Measurements from ENCODE around the gene S100A4. TPM values are rescaled to one million over a fixed set of nuclear protein-coding genes. Genes with fewer than 3 reads are reported as not detected.

S100A4 gene
- total RNA-seq, 2 experiments from 2014 or later = 628 to 665 TPM

GRCh38 chr1:153539395-153540093, 6.1 kb downstream of the S100A4 start:
- H3K27ac Mint-ChIP-seq = peak overlapping the region; percentile 92
- ChIA-PET CTCF (interaction anchor here (1.3 to 2.7 kb wide), 7 partner anchors 7 to 33 kb away, joined by 3 to 28 read pairs (median 8); no protein-coding TSS in a partner anchor), POLR2A (interaction anchor here (0.9 to 2.8 kb wide), 4 partner anchors 7 to 428 kb away, joined by 5 to 12 read pairs (median 8); partner anchors contain the start of genes CHTOP, CREB3L4 and S100A2)
- DNase-seq (no peak), ATAC-seq (no peak)
- H3K9me3 Mint-ChIP-seq (ENCODE audit: insufficient read depth) = no peaks in the 10 kb centered on the region
- peaks cover 85% of the 10 kb centered on the region for H3K4me1 Mint-ChIP-seq (ENCODE audit: low read depth)
- H3K4me3 Mint-ChIP-seq = no peak overlapping the region
- H3K27me3 Mint-ChIP-seq (ENCODE audit: low read depth) = no peaks in the 10 kb centered on the region
- H3K36me3 Mint-ChIP-seq (ENCODE audit: low read depth) = peaks cover 51% of the 10 kb centered on the region

DNA sequence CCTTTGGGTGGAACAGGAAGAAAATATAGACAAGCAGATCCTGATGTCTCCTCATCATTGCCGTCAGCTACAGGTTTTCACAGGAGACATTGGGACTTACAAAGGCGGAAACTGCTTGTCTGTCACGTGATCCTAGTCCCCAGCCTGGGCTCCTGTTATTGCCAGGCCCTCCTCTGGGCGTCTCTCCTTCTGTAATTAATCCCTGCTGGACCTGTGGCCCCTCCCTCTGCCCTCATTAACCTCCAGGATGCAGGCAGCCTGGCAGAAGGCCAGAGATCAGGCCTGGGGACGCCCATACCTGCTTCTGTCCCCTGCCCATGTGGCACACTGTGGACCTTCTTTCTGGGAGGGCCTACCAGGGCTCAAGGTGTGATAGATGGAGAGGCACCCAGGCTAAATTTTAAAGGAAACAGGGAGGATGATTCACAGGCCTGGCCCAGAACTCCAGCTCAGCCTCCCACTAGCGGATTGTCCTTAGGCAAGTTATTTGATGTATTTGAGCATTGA, 7.2 kb downstream of the S100A4 start:
- H3K27ac Mint-ChIP-seq = peak overlapping the region; percentile 99
- ChIA-PET POLR2A (no interaction called here), CTCF (interaction anchor here (8.3 kb wide), 1 partner anchor 32 kb away, joined by 245 read pairs; no protein-coding TSS in a partner anchor)
- peaks cover 50% of the 10 kb centered on the region for H3K36me3 Mint-ChIP-seq (ENCODE audit: low read depth)
- H3K4me3 Mint-ChIP-seq = no peak overlapping the region
- ATAC-seq = no peak
- no peak for DNase-seq
- H3K9me3 Mint-ChIP-seq (ENCODE audit: insufficient read depth) = no peaks in the 10 kb centered on the region
- peaks cover 85% of the 10 kb centered on the region for H3K4me1 Mint-ChIP-seq (ENCODE audit: low read depth)
- no peaks in the 10 kb centered on the region for H3K27me3 Mint-ChIP-seq (ENCODE audit: low read depth)

DNA sequence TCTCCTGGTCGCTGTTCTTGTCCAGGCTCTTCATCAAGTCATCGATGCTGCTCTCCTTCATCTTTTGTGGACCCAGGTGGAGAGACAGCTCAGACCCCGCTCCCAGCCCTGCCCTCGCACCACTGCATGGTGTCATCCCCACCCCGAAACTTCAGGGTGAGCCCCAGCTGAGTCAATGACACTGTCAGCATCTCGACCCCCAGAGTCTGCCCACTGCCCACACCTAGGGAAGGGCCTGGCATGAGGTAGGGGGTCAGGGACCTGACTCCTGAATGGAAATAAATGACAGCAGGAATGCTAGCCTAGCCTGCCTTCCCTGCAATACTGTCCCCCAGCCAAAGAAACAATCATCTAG, 8.3 kb downstream of the S100A4 start:
- H3K4me3 Mint-ChIP-seq = no peak overlapping the region
- no peaks in the 10 kb centered on the region for H3K9me3 Mint-ChIP-seq (ENCODE audit: insufficient read depth)
- peak overlapping the region; percentile 99 for H3K27ac Mint-ChIP-seq
- peaks cover 45% of the 10 kb centered on the region for H3K36me3 Mint-ChIP-seq (ENCODE audit: low read depth)
- ATAC-seq (no peak), DNase-seq (no peak)
- peaks cover 85% of the 10 kb centered on the region for H3K4me1 Mint-ChIP-seq (ENCODE audit: low read depth)
- ChIA-PET CTCF (interaction anchor here (7.1 to 8.3 kb wide), 2 partner anchors 12 to 34 kb away, joined by 185 to 245 read pairs; partner anchors contain the start of genes S100A3 and S100A4), POLR2A (no interaction called here)
- no peaks in the 10 kb centered on the region for H3K27me3 Mint-ChIP-seq (ENCODE audit: low read depth)

GRCh38 chr1:153536671-153537375, 8.8 kb downstream of the S100A4 start:
- Mint-ChIP-seq H3K27ac (peak overlapping the region; percentile 99), H3K36me3 (ENCODE audit: low read depth) (peaks cover 45% of the 10 kb centered on the region), H3K27me3 (ENCODE audit: low read depth) (no peaks in the 10 kb centered on the region), H3K4me1 (ENCODE audit: low read depth) (peaks cover 83% of the 10 kb centered on the region), H3K4me3 (peak overlapping the region; percentile 98), H3K9me3 (ENCODE audit: insufficient read depth) (no peaks in the 10 kb centered on the region)
- no peak for ATAC-seq
- DNase-seq = no peak
- ChIA-PET CTCF (interaction anchor here (1.4 to 8.3 kb wide), 4 partner anchors 12 to 450 kb away, joined by 3 to 245 read pairs (median 118); partner anchors contain the start of genes RAB13, S100A14, S100A3 and S100A4), POLR2A (interaction anchor here (0.6 to 4.2 kb wide), 2 partner anchors 8 to 32 kb away, joined by 3 to 89 read pairs; partner anchors contain the start of gene S100A4)

- Mint-ChIP-seq H3K36me3 (ENCODE audit: low read depth) (peaks cover 41% of the 10 kb centered on the region), H3K27ac (peak overlapping the region; percentile 99), H3K4me1 (ENCODE audit: low read depth) (peaks cover 83% of the 10 kb centered on the region), H3K4me3 (peak overlapping the region; percentile 98), H3K27me3 (ENCODE audit: low read depth) (no peaks in the 10 kb centered on the region), H3K9me3 (ENCODE audit: insufficient read depth) (no peaks in the 10 kb centered on the region)
- ChIA-PET CTCF (interaction anchor here (0.9 to 8.3 kb wide), 8 partner anchors 13 to 450 kb away, joined by 3 to 245 read pairs (median 34); partner anchors contain the start of genes RAB13, S100A14, S100A2 and S100A3), POLR2A (interaction anchor here (0.6 to 4.2 kb wide), 16 partner anchors 9 to 621 kb away, joined by 3 to 89 read pairs (median 4); partner anchors contain the start of genes CHTOP, RPS27, S100A2 and S100A4)
- ATAC-seq (peak; percentile 78), DNase-seq (peak; percentile 92)
Measured at GRCh38 chr1:153536012-153536670, 9.5 kb downstream of the S100A4 start.

DNA sequence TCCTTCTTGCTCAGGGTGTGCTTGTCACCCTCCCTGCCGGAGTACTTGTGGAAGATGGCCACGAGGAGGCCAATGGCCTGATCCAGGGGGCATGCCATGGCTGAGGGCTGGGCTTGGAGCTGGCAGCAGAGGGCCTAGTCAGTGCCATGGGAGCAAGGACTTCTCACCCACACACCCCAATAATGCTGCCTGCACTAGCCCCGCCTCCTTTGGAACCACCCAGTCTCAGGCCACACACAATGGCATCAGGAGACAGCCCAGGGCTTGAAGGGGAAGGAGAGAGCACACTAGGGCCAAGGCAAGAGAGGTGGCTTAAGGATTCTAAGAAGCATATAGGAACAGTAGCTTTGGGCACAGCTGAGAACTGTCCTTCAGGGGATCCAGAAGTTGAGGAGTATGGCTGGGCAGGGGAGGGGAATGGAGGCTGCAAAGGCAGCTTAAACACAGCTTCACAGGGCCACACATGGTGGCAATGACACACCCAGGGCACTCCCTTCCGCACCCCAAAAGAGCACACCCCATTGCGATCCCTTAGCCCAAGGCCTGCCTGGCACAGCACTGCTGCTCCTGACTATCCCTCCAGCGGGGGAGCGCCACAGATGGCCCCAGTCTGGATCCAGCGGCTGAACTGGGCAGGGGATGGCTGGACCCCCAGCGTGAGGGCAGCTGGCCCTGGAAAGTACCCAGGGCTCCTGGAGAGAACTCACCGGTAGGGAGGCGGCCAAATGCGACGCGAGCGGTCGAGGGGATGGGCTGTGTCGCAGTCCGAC, 10.2 kb downstream of the S100A4 start, which contains the start of gene S100A6:
S100A6 (minus strand) TSS at position 750 of the 770 bp plus-strand sequence; CDS start at position 98, 652 bp downstream.
- peaks cover 39% of the 10 kb centered on the region for H3K36me3 Mint-ChIP-seq (ENCODE audit: low read depth)
- peaks cover 80% of the 10 kb centered on the region for H3K4me1 Mint-ChIP-seq (ENCODE audit: low read depth)
- peak; percentile 52 for ATAC-seq
- H3K27me3 Mint-ChIP-seq (ENCODE audit: low read depth) = no peaks in the 10 kb centered on the region
- H3K9me3 Mint-ChIP-seq (ENCODE audit: insufficient read depth) = no peaks in the 10 kb centered on the region
- DNase-seq = peak; percentile 64
- H3K4me3 Mint-ChIP-seq = peak within 1 kb of the TSS; percentile 98
- ChIA-PET CTCF (interaction anchor here (0.9 to 8.3 kb wide), 11 partner anchors 14 to 451 kb away, joined by 3 to 245 read pairs (median 5); partner anchors contain the start of genes RAB13, S100A14, S100A2 and S100A3), POLR2A (interaction anchor here (0.6 to 4.2 kb wide), 21 partner anchors 9 to 622 kb away, joined by 3 to 89 read pairs (median 4); partner anchors contain the start of genes CHTOP, RPS27, S100A2 and S100A4)
- H3K27ac Mint-ChIP-seq = peak within 1 kb of the TSS; percentile 99

DNA sequence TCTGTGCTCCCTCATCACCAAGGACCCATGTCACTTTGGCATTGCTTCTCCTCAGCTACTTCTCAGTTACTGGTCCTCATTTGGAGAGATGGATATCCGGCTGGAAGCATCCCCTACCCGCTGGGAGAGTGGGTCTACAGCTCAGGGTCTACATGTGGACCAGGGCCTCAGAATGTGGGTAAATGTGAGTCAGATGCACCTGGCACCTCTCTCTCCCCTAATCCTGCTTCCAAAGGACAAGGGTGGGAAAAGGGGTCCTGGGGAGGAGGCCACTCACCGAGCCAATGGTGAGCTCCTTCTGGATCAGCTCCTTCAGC, 10.7 kb downstream of the S100A4 start:
- Mint-ChIP-seq H3K27ac (peak overlapping the region; percentile 99), H3K4me1 (ENCODE audit: low read depth) (peaks cover 74% of the 10 kb centered on the region), H3K9me3 (ENCODE audit: insufficient read depth) (no peaks in the 10 kb centered on the region), H3K36me3 (ENCODE audit: low read depth) (peaks cover 36% of the 10 kb centered on the region), H3K27me3 (ENCODE audit: low read depth) (no peaks in the 10 kb centered on the region), H3K4me3 (peak overlapping the region; percentile 98)
- DNase-seq (no peak), ATAC-seq (no peak)
- CTCF ChIA-PET = interaction anchor here (0.9 to 8.3 kb wide), 10 partner anchors 14 to 452 kb away, joined by 3 to 245 read pairs (median 10); partner anchors contain the start of genes S100A14, S100A2, S100A3 and S100A4
- POLR2A ChIA-PET = interaction anchor here (0.8 to 4.2 kb wide), 13 partner anchors 10 to 456 kb away, joined by 3 to 89 read pairs (median 4); partner anchors contain the start of genes RPS27, S100A2 and S100A4

DNA sequence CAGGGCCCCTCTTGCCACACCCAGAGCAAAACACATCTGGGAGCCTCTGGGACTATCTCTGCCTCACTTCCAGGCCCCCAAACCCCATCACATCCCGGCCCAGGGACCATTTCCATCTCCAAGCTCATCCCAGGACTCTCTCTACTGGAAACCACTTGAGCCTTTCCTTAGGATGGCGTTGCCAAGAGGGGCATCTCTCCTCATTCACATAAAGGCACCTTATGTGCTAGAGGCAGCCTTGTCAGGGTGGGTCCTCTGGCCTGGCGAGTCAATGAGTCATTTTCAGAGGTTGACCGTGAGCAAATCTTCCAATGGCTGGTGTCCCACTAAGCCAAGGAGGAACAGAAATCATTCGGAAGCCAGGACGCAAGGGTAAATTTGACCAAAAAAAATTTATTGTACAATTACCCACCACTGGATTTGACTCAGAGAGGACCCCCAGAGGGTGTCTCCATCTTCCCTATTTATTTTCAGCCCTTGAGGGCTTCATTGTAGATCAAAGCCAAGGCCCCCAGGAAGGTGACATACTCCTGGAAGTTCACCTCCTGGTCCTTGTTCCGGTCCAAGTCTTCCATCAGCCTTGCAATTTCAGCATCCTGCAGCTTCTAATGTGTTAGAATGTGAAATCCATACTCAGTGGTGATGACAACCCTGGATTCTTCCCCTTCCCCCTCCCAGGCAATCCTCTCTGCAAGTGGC, 11.2 kb downstream of the S100A4 start:
- POLR2A ChIA-PET = interaction anchor here (0.9 to 4.2 kb wide), 8 partner anchors 11 to 1771 kb away, joined by 3 to 89 read pairs (median 4); partner anchors contain the start of genes RPS27, S100A2 and S100A4
- peaks cover 34% of the 10 kb centered on the region for H3K36me3 Mint-ChIP-seq (ENCODE audit: low read depth)
- no peak for DNase-seq
- H3K4me1 Mint-ChIP-seq (ENCODE audit: low read depth) = peaks cover 69% of the 10 kb centered on the region
- no peaks in the 10 kb centered on the region for H3K9me3 Mint-ChIP-seq (ENCODE audit: insufficient read depth)
- no peak for ATAC-seq
- peak overlapping the region; percentile 99 for H3K27ac Mint-ChIP-seq
- H3K4me3 Mint-ChIP-seq = peak overlapping the region; percentile 98
- CTCF ChIA-PET = interaction anchor here (1.0 to 8.3 kb wide), 12 partner anchors 14 to 453 kb away, joined by 3 to 245 read pairs (median 16); partner anchors contain the start of genes CHTOP, S100A14, S100A2 and S100A3
- no peaks in the 10 kb centered on the region for H3K27me3 Mint-ChIP-seq (ENCODE audit: low read depth)

DNA sequence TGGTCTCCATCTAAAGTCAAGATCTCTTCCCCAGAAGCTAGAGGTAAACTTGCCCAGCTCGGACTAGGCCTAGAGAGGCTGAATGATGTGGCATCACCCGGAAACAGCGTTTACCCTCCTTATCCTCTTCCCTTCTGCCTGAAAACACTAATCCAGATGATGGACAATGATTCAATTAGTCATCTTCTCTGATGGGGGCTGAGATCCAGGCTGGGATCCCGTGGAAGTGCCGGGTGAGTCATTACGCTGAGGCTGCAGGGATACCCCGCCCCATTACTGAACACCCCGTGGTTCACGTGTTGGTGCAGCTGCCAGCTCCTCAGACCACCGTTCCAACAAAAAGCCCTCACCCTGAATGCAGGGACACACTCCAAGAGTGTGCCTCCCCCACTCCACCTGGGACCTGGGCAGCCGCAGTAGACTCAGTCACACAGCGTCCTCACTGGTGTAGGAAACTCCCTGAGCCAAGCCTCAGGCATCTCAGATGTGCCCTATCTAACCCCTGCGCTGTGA, 11.9 kb downstream of the S100A4 start:
- H3K36me3 Mint-ChIP-seq (ENCODE audit: low read depth) = peaks cover 33% of the 10 kb centered on the region
- peak overlapping the region; percentile 98 for H3K4me3 Mint-ChIP-seq
- POLR2A ChIA-PET = interaction anchor here (0.9 to 4.2 kb wide), 6 partner anchors 11 to 1770 kb away, joined by 3 to 89 read pairs (median 8); partner anchors contain the start of genes CHTOP and S100A4
- DNase-seq (no peak), ATAC-seq (no peak)
- CTCF ChIA-PET = interaction anchor here (0.8 to 8.3 kb wide), 18 partner anchors 7 to 214 kb away, joined by 3 to 245 read pairs (median 14); partner anchors contain the start of genes CHTOP, ILF2, S100A1 and S100A13
- no peaks in the 10 kb centered on the region for H3K27me3 Mint-ChIP-seq (ENCODE audit: low read depth)
- H3K9me3 Mint-ChIP-seq (ENCODE audit: insufficient read depth) = no peaks in the 10 kb centered on the region
- H3K27ac Mint-ChIP-seq = peak overlapping the region; percentile 90
- peaks cover 69% of the 10 kb centered on the region for H3K4me1 Mint-ChIP-seq (ENCODE audit: low read depth)
